Measurements from ENCODE around the gene BAG1.

BAG1 gene

GRCh38 chr9:33236571-33236970, 27.9 kb downstream of the BAG1 start:
- Histone ChIP-seq H2AFZ (ENCODE audit: low read length) (no peak overlapping the region), H3K27ac (ENCODE audit: low read depth, low read length, poor library complexity, severe bottlenecking) (no peak overlapping the region), H3K4me1 (ENCODE audit: insufficient read depth, low read length, severe bottlenecking) (no peaks in the 10 kb centered on the region), H3K4me3 (ENCODE audit: low read depth, low read length, poor library complexity, severe bottlenecking) (no peak overlapping the region), H4K20me1 (ENCODE audit: insufficient read depth, low read length) (no peaks in the 10 kb centered on the region), H3K4me2 (ENCODE audit: low read length) (no peak overlapping the region), H3K36me3 (ENCODE audit: insufficient read depth, low read length) (no peaks in the 10 kb centered on the region), H3F3A (ENCODE audit: insufficient read depth, low read length) (no peaks in the 10 kb centered on the region), H3K27me3 (ENCODE audit: insufficient read depth, low read length) (no peaks in the 10 kb centered on the region; the same call in none of the 2 replicates), H3K79me2 (ENCODE audit: insufficient read depth, low read length) (no peaks in the 10 kb centered on the region), H3K9ac (ENCODE audit: low read length) (no peak overlapping the region), H3K9me2 (ENCODE audit: low read depth, low read length) (no peaks in the 10 kb centered on the region), H3K9me3 (ENCODE audit: low read length) (no peaks in the 10 kb centered on the region)
- TF ChIP-seq EZH2 (IDR thresholded peaks at IDR 0.05; ENCODE audit: borderline replicate concordance, low read length) (no peak), CTCF (IDR thresholded peaks at IDR 0.05; ENCODE audit: low read length) (no peak)

GRCh38 chr9:33234511-33235467, 29.7 kb downstream of the BAG1 start:
- H3K27me3 ChIP-seq (ENCODE audit: insufficient read depth, low read length), result no peaks in the 10 kb centered on the region; the same call in 1 of the 2 replicates
- H3F3A ChIP-seq (ENCODE audit: insufficient read depth, low read length), result no peaks in the 10 kb centered on the region
- H3K4me1 ChIP-seq (ENCODE audit: insufficient read depth, low read length, severe bottlenecking), result no peaks in the 10 kb centered on the region
- H4K20me1 ChIP-seq (ENCODE audit: insufficient read depth, low read length), result no peaks in the 10 kb centered on the region
- no peak overlapping the region for H2AFZ ChIP-seq (ENCODE audit: low read length)
- no peak overlapping the region for H3K4me3 ChIP-seq (ENCODE audit: low read depth, low read length, poor library complexity, severe bottlenecking)
- TF ChIP-seq EZH2 (IDR thresholded peaks at IDR 0.05; ENCODE audit: borderline replicate concordance, low read length) (no peak), CTCF (IDR thresholded peaks at IDR 0.05; ENCODE audit: low read length) (no peak)
- no peak overlapping the region for H3K4me2 ChIP-seq (ENCODE audit: low read length)
- no peaks in the 10 kb centered on the region for H3K9me2 ChIP-seq (ENCODE audit: low read depth, low read length)
- H3K9ac ChIP-seq (ENCODE audit: low read length), result no peak overlapping the region
- no peaks in the 10 kb centered on the region for H3K79me2 ChIP-seq (ENCODE audit: insufficient read depth, low read length)
- no peak overlapping the region for H3K27ac ChIP-seq (ENCODE audit: low read depth, low read length, poor library complexity, severe bottlenecking)
- H3K36me3 ChIP-seq (ENCODE audit: insufficient read depth, low read length), result no peaks in the 10 kb centered on the region
- no peaks in the 10 kb centered on the region for H3K9me3 ChIP-seq (ENCODE audit: low read length)

GRCh38 chr9:33233626-33234342, 30.7 kb downstream of the BAG1 start:
- no peaks in the 10 kb centered on the region; the same call in 1 of the 2 replicates for H3K27me3 ChIP-seq (ENCODE audit: insufficient read depth, low read length)
- no peaks in the 10 kb centered on the region for H3K4me1 ChIP-seq (ENCODE audit: insufficient read depth, low read length, severe bottlenecking)
- no peaks in the 10 kb centered on the region for H3K79me2 ChIP-seq (ENCODE audit: insufficient read depth, low read length)
- H3K27ac ChIP-seq (ENCODE audit: low read depth, low read length, poor library complexity, severe bottlenecking), result no peak overlapping the region
- no peak overlapping the region for H3K4me3 ChIP-seq (ENCODE audit: low read depth, low read length, poor library complexity, severe bottlenecking)
- H4K20me1 ChIP-seq (ENCODE audit: insufficient read depth, low read length), result no peaks in the 10 kb centered on the region
- TF ChIP-seq CTCF (IDR thresholded peaks at IDR 0.05; ENCODE audit: low read length) (no peak), EZH2 (IDR thresholded peaks at IDR 0.05; ENCODE audit: borderline replicate concordance, low read length) (no peak)
- no peaks in the 10 kb centered on the region for H3K36me3 ChIP-seq (ENCODE audit: insufficient read depth, low read length)
- no peaks in the 10 kb centered on the region for H3K9me3 ChIP-seq (ENCODE audit: low read length)
- H2AFZ ChIP-seq (ENCODE audit: low read length), result no peak overlapping the region
- no peak overlapping the region for H3K4me2 ChIP-seq (ENCODE audit: low read length)
- H3K9ac ChIP-seq (ENCODE audit: low read length), result no peak overlapping the region
- no peaks in the 10 kb centered on the region for H3K9me2 ChIP-seq (ENCODE audit: low read depth, low read length)
- H3F3A ChIP-seq (ENCODE audit: insufficient read depth, low read length), result no peaks in the 10 kb centered on the region

Measured in OCI-LY1 (cell line).